ENCODE results near the gene BCAS4.
"Not testable (repeated sequence)": the region's sequence is repeated elsewhere in the genome, so short reads cannot be mapped to it uniquely, and the experiment has no call there.

The BCAS4 gene

GRCh38 chr20:50799176-50799889 lies 4.5 kb downstream of the BCAS4 start:
- DNase-seq (ENCODE audit: low spot score), result no peak

GRCh38 chr20:50799890-50800550 lies 5.2 kb downstream of the BCAS4 start:
- DNase-seq (ENCODE audit: low spot score), result no peak

- not testable (repeated sequence) for DNase-seq (ENCODE audit: low spot score)
These were observed 6.3 kb downstream of the BCAS4 start for GRCh38 chr20:50800986-50801746.

- DNase-seq (ENCODE audit: low spot score), result no peak
These were observed 6.9 kb downstream of the BCAS4 start for GRCh38 chr20:50801747-50802125.

GRCh38 chr20:50802289-50802688 lies 7.4 kb downstream of the BCAS4 start:
- DNase-seq (ENCODE audit: low spot score), result no peak

- peak; percentile 61 for DNase-seq (ENCODE audit: low spot score)
These were observed 9.8 kb downstream of the BCAS4 start for GRCh38 chr20:50804437-50805348.

- no peak for DNase-seq (ENCODE audit: low spot score)
These were observed 10.5 kb downstream of the BCAS4 start for GRCh38 chr20:50805349-50805684.

GRCh38 chr20:50806126-50806768 lies 11.4 kb downstream of the BCAS4 start:
- DNase-seq (ENCODE audit: low spot score), result no peak

GRCh38 chr20:50810063-50810462 lies 15.2 kb downstream of the BCAS4 start:
- no peak for DNase-seq (ENCODE audit: low spot score)

GRCh38 chr20:50810842-50811241 lies 16.0 kb downstream of the BCAS4 start:
- DNase-seq (ENCODE audit: low spot score), result no peak

- DNase-seq (ENCODE audit: low spot score), result no peak
These were observed 18.3 kb downstream of the BCAS4 start for GRCh38 chr20:50813101-50813643.

- DNase-seq (ENCODE audit: low spot score), result no peak
These were observed 18.9 kb downstream of the BCAS4 start for GRCh38 chr20:50813801-50814200.

- no peak for DNase-seq (ENCODE audit: low spot score)
These were observed 19.7 kb downstream of the BCAS4 start for GRCh38 chr20:50814438-50815161.

- DNase-seq (ENCODE audit: low spot score), result peak; percentile 64
These were observed 20.5 kb downstream of the BCAS4 start for GRCh38 chr20:50815162-50815989.

GRCh38 chr20:50817776-50818172 lies 22.9 kb downstream of the BCAS4 start:
- DNase-seq (ENCODE audit: low spot score), result no peak

- DNase-seq (ENCODE audit: low spot score), result no peak
These were observed 24.5 kb downstream of the BCAS4 start for GRCh38 chr20:50819349-50819748.

GRCh38 chr20:50820515-50821256 lies 25.8 kb downstream of the BCAS4 start:
- DNase-seq (ENCODE audit: low spot score), result no peak

- peak; percentile 53 for DNase-seq (ENCODE audit: low spot score)
These were observed 26.5 kb downstream of the BCAS4 start for GRCh38 chr20:50821257-50821921.
